ENCODE measurements around the gene MARK4. TPM values are rescaled to one million over a fixed set of nuclear protein-coding genes. Genes with fewer than 3 reads are reported as not detected.

Gene MARK4
- total RNA-seq, 4 donors from 2014 or later: 17.4 to 36.9 (median 27.5) TPM

DNA sequence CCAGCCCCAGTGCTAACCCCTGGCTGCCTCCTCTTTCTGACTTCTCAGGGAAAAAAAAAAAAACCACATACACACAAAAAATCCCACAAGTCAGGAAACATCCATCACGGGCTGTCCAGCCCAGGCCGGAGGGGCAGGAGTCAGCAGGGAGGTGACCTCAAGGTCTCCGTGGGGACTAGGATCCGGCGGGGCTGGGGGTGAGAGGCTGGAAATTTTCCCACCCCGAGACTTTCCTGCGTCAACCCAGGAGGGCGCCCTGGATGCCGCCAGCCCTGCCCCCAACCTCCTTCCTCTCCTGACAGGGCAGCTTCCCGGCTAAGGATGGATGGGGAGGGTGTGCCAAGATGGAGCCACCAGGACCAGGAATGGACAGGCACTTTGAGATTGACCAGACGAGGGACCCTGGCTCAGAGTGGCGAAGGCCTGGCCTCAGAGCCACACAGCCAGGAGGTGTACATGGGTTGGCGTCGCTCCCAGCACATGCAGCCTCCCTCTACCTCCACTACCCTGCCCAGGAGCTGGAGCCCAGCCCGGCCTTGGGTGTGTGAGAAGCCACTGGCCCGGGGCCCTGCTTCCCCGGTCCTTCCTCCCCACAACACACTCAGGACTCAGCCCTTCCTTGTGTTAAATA, 39.2 kb upstream of the MARK4 start:
- peaks cover 0 to 61% (median 16%) of the 10 kb centered on the region in 4 donors for H3K27me3 ChIP-seq
- intact Hi-C loops (cut with DNase I): no loop called here
- H3K4me1 ChIP-seq: peaks cover 8 to 29% (median 20%) of the 10 kb centered on the region in 4 donors
- no peaks in the 10 kb centered on the region for H3K36me3 ChIP-seq
- H3K9me3 ChIP-seq: no peaks in the 10 kb centered on the region
- no peak overlapping the region for H3K4me3 ChIP-seq
- TF ChIP-seq POLR2AphosphoS5 (IDR thresholded peaks at IDR 0.05): peak in 1 of 2 donors; percentile 29
- TF ChIP-seq, protein P1, sequence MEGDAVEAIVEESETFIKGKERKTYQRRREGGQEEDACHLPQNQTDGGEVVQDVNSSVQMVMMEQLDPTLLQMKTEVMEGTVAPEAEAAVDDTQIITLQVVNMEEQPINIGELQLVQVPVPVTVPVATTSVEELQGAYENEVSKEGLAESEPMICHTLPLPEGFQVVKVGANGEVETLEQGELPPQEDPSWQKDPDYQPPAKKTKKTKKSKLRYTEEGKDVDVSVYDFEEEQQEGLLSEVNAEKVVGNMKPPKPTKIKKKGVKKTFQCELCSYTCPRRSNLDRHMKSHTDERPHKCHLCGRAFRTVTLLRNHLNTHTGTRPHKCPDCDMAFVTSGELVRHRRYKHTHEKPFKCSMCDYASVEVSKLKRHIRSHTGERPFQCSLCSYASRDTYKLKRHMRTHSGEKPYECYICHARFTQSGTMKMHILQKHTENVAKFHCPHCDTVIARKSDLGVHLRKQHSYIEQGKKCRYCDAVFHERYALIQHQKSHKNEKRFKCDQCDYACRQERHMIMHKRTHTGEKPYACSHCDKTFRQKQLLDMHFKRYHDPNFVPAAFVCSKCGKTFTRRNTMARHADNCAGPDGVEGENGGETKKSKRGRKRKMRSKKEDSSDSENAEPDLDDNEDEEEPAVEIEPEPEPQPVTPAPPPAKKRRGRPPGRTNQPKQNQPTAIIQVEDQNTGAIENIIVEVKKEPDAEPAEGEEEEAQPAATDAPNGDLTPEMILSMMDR (IDR thresholded peaks at IDR 0.05): no peak
- no peak for TF ChIP-seq POLR2A (IDR thresholded peaks at IDR 0.05; ENCODE audit: low read depth)
- TF ChIP-seq EP300 (IDR thresholded peaks at IDR 0.05): no peak
- peak overlapping the region in 2 of 4 donors; percentile 22 to 27 for H3K27ac ChIP-seq (replicated peaks in 1 of 4)
- 23% methylated on average over 13 of the region's 17 CpGs for WGBS
- no peak for DNase-seq (ENCODE audit: extremely low spot score)

DNA sequence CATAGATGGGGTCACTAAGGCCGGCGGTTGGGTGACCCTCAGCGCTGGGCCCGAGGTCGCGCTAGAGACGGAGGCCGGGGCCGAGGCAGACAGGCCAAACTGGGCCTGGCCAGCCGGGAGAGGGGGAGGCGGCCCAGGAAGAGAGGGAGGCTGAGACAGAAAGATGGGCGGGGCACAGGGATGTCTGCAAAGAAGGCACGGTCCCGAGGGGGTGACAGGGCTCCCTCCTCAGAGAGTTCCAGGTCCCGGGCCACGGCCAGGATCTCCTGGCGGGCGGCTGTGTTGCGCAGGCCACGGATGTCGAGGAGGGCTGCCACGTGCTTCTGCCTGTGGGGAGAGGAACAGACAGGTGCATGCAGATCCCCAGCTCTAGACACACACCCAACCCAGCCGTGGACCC, 38.0 kb upstream of the MARK4 start:
- 77% methylated on average over 22 of the region's 23 CpGs for WGBS
- H3K27ac ChIP-seq (replicated peaks in 1 of 4): peak overlapping the region in 2 of 4 donors; percentile 22 to 23
- H3K9me3 ChIP-seq: no peaks in the 10 kb centered on the region
- H3K27me3 ChIP-seq: peaks cover 0 to 73% (median 27%) of the 10 kb centered on the region in 4 donors
- TF ChIP-seq POLR2AphosphoS5 (IDR thresholded peaks at IDR 0.05): no peak
- no peak for TF ChIP-seq EP300 (IDR thresholded peaks at IDR 0.05)
- TF ChIP-seq POLR2A (IDR thresholded peaks at IDR 0.05; ENCODE audit: low read depth): no peak
- TF ChIP-seq, protein P1 (IDR thresholded peaks at IDR 0.05): no peak
- intact Hi-C loops (cut with DNase I): no loop called here
- H3K36me3 ChIP-seq: no peaks in the 10 kb centered on the region
- no peak overlapping the region for H3K4me3 ChIP-seq
- peaks cover 11 to 38% (median 29%) of the 10 kb centered on the region in 4 donors for H3K4me1 ChIP-seq
- no peak for DNase-seq (ENCODE audit: extremely low spot score)

DNA sequence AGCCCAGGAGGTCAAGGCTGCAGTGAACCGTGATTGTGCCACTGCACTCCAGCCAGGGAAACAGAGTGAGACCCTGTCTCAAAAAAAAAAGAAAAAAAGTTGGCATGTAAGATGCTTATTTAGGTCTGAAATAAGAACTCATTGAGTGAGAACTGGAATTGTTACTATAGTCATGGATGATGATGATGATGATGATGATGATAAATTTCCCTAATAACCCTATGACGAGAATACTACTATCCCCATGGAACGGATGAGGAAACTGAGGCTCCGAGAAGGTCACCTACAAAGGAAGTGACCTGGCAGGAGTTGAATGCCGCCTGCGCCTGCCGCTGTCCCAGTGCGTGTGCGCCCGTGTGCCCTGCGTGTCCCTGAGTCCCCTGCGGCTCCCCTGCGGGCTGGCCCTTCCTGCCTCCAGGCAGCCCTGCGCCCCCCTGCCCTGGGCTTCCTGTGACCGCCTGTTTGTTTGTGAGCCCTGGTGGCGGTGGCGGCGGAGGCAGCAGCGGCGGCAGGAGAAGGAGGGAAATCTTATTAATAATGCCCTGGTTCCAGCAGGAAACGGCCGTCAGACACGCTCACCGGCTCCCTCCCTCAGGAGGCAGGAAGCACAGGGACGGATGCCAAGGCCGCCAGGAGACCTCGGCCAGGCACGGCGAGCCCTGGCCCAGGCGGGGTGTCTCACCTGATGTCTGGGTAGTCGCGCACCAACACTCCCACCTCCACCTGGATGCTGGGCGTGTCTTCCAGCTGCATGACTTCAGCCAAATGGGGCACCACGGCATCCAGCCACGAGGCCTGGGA, 35.5 kb upstream of the MARK4 start:
- intact Hi-C loops (cut with DNase I): no loop called here
- Histone ChIP-seq H3K27ac (replicated peaks in 1 of 4) (peak overlapping the region in 1 of 4 donors; percentile 36), H3K36me3 (no peaks in the 10 kb centered on the region), H3K9me3 (no peaks in the 10 kb centered on the region), H3K4me3 (no peak overlapping the region), H3K27me3 (peaks cover 0 to 94% (median 34%) of the 10 kb centered on the region in 4 donors), H3K4me1 (peaks cover 11 to 38% (median 29%) of the 10 kb centered on the region in 4 donors)
- WGBS: 16% methylated on average over 24 of the region's 35 CpGs
- DNase-seq (ENCODE audit: extremely low spot score): no peak
- no peak for TF ChIP-seq EP300 (IDR thresholded peaks at IDR 0.05)
- no peak for TF ChIP-seq POLR2A (IDR thresholded peaks at IDR 0.05; ENCODE audit: low read depth)
- TF ChIP-seq, protein P1 (IDR thresholded peaks at IDR 0.05): no peak
- TF ChIP-seq POLR2AphosphoS5 (IDR thresholded peaks at IDR 0.05): no peak

DNA sequence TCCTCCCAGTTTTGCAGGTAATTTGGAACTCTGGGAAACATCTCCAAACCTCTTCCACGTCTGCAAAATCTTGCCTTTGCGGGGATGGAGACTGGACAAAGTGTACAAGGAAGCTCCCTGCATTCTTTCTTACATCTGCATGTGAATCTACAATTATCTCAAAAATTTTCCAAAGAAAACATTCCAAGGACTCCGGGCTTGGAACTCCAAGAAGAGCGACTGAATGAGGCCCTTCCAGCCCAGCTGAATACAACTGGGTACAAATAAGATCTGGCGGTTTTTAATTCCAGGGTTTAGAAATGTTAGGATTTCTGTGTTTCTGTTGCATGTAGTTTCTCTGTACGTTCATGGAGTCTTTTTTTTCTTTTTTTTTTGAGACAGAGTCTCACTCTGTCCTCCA, 34.4 kb upstream of the MARK4 start:
- peaks cover 0 to 95% (median 34%) of the 10 kb centered on the region in 4 donors for H3K27me3 ChIP-seq
- H3K4me3 ChIP-seq: no peak overlapping the region
- TF ChIP-seq POLR2AphosphoS5 (IDR thresholded peaks at IDR 0.05) (no peak), POLR2A (IDR thresholded peaks at IDR 0.05; ENCODE audit: low read depth) (no peak), EP300 (IDR thresholded peaks at IDR 0.05) (no peak)
- TF ChIP-seq, protein P1 (IDR thresholded peaks at IDR 0.05): no peak
- H3K4me1 ChIP-seq: peaks cover 8 to 35% (median 25%) of the 10 kb centered on the region in 4 donors
- 62% methylated on average over 6 of the region's 6 CpGs for WGBS
- H3K27ac ChIP-seq (replicated peaks in 1 of 4): no peak overlapping the region
- no peak for DNase-seq (ENCODE audit: extremely low spot score)
- no peaks in the 10 kb centered on the region for H3K9me3 ChIP-seq
- intact Hi-C loops (cut with DNase I): no loop called here
- H3K36me3 ChIP-seq: no peaks in the 10 kb centered on the region
